Choroid plexus epithelial cell (primary cell): ENCODE data around the gene SLC6A19.

Experiments
- DNase-seq: peaks from one replicate; pipeline ENCODE4 v3.0.0-alpha.2; 2010; ENCODE audit warnings: low read depth
- H3K4me3 ChIP-seq: 2 replicates; pipeline ENCODE4 v1.5.1; 2011; ENCODE audit warnings: low read depth, mild to moderate bottlenecking, control low read depth, low read length, moderate library complexity
- TF ChIP-seq, protein P1 (sequence below): conservative IDR thresholded peaks from 2 replicates; pipeline ENCODE4 v1.5.1; 2011; ENCODE audit warnings: low read depth, mild to moderate bottlenecking, control low read depth, inconsistent platforms, low read length, moderate library complexity

The SLC6A19 gene

DNA sequence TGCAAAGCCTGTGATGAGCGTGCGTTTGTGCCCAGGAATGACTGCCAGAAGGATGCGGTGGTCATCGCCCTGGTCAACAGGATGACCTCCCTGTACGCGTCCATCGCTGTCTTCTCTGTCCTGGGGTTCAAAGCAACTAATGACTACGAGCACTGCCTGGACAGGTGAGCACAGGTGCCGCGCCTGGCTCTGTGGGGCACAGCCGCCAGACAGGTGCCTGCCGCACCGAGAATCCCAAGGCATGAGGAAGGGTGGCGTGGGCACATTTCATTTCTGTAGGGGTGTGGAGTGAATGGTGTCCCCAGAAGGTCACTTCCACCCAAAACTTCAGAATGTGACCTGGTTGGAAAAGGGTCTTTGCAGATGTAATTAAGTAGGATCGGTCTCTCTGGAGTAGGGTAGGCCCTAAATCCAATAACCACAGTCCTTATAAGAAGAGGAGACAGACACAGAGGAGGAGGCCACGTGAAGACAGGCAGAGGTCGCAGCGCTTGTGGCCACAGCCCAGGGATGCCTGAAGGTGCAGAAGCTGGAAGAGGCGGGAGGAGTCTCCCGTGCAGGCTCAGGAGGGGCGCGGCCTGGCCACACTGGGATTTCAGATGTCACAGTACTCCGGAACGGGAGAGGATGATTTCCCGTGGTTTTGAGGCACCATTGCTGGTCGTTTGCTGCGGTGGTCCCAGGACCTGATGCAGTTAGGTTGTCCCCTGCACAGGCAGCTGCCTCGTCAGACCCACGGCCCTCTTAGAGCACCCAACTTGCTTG is 39.3 kb downstream of the SLC6A19 start:
- DNase-seq = no peak
- TF ChIP-seq, protein P1, sequence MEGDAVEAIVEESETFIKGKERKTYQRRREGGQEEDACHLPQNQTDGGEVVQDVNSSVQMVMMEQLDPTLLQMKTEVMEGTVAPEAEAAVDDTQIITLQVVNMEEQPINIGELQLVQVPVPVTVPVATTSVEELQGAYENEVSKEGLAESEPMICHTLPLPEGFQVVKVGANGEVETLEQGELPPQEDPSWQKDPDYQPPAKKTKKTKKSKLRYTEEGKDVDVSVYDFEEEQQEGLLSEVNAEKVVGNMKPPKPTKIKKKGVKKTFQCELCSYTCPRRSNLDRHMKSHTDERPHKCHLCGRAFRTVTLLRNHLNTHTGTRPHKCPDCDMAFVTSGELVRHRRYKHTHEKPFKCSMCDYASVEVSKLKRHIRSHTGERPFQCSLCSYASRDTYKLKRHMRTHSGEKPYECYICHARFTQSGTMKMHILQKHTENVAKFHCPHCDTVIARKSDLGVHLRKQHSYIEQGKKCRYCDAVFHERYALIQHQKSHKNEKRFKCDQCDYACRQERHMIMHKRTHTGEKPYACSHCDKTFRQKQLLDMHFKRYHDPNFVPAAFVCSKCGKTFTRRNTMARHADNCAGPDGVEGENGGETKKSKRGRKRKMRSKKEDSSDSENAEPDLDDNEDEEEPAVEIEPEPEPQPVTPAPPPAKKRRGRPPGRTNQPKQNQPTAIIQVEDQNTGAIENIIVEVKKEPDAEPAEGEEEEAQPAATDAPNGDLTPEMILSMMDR = no peak

DNA sequence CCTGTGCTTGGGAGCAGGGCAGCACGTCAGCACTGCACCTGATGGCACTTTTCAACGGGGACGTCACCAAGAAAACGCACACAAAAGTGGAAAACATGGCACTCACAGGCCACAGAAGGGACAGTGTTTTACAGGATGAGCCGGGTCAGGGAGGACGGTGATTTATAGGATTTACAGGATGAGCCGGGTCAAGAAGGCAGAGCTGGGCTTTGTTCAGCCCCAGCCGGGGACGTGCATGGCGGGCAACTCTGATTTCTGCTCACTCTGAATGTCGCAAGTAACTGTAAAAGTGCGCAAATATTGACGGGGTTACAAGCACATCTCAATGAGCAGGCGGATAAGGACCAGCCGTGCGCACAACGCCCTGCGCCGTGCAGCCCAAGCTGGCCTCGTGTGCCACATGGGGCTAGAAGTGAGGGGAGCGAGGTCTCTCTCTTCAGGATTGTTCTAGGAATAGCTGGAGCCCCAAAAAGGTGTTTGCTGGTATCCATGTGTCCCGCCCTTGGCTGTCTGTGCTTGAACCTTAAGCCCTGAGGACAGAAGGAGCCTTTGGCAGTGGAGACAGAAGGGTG is 40.2 kb downstream of the SLC6A19 start:
- DNase-seq = no peak
- TF ChIP-seq, protein P1 = no peak
- no peak overlapping the region for H3K4me3 ChIP-seq

More for the DNA sequence above, 39.3 kb downstream of the SLC6A19 start:
- H3K4me3 ChIP-seq = no peak overlapping the region

GRCh38 chr5:1242733-1243486 is 41.5 kb downstream of the SLC6A19 start:
- no peak overlapping the region for H3K4me3 ChIP-seq
- TF ChIP-seq, protein P1 = no peak
- no peak for DNase-seq

DNA sequence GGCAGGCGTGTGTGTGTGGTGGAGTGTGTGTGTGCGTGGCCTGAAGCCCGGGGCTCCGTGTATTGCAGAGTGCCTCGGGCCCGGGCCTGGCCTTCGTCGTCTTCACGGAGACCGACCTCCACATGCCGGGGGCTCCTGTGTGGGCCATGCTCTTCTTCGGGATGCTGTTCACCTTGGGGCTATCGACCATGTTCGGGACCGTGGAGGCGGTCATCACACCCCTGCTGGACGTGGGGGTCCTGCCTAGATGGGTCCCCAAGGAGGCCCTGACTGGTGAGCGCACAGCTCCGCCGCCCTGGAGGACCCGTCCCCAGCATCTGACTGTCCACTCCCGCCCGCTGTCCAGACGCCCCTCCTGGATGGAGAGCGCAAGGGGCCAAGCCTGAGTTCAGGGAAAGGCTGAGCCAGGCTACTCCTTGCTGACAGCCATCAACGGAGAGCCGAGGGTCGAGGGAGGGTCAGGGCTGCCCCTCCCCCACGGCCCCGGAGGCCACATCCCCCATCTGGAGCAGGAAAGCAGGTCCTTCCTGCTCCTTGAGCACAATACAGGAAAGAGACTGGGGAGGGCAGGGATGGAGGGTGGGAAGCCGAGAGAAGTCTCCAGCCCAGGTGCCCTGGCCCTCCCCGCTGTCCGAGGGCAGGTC is 42.2 kb downstream of the SLC6A19 start:
- no peak overlapping the region for H3K4me3 ChIP-seq
- TF ChIP-seq, protein P1 = no peak
- no peak for DNase-seq

- DNase-seq = no peak
- TF ChIP-seq, protein P1 = no peak
- no peak overlapping the region for H3K4me3 ChIP-seq
These were observed 42.9 kb downstream of the SLC6A19 start for GRCh38 chr5:1244255-1244654.

DNA sequence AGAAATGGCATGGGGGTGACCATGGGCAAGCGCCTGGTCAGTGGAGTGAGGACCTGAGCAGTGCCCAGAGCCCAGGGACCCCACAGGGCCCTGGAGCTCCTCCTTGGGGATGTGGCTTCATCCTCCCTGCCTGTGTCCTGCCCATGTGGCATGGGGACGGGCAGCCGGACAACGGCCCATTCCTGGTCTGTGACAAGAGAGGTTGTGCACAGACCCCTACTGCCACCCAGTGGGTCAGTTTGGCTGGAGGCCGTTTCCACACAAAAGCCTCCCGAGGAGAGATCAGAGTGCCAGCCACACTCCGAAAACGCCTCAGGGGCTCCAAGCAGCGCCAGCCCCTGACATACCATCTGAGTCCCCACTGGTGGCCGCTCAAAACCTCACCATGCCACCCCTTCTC is 43.6 kb downstream of the SLC6A19 start:
- TF ChIP-seq, protein P1 = no peak
- no peak overlapping the region for H3K4me3 ChIP-seq
- no peak for DNase-seq
